ENCODE results near the gene TTC22. TPM values are rescaled to one million over a fixed set of nuclear protein-coding genes. Genes with fewer than 3 reads are reported as not detected.

Gene TTC22
- total and polyA plus RNA-seq, 2 of the 4 experiments (the other 2 are of a cell fraction), result not detected

DNA sequence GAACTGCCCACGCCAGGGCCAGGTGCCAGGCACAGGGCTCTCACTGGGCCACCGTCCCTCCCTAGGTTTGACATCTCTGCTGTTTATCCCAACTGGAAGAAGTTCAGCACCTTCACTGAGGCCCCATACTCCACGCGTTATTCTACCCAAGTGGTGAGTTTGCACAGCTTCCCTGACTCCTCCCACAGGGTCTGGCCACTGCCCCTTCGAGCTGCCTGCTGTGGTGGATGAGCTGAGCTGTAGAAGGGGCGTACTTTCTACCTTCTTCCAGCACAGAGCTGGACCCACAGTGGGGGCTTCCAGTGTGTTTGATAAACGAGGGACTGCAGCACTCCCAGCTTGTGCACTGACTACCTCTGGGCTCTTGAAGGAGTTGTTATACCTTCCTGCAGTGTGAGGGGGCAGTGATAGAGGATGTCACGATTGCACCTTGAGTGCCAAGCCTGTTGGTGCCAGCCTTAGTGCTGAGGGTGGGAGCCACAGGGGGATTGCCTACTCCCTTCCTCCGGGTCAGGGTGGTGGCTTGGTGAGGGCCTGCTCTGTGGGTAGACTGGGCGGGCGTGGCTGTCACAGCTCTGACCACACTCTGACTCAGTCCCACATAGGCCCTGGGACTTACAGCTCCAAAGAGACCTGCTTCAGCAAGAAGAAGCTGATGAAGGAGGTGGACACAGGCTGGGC is 5.9 kb upstream of the TTC22 start:
- H3K4me2 ChIP-seq (ENCODE audit: low read depth, low read length), result no peak overlapping the region
- H2AK5ac ChIP-seq (ENCODE audit: low read depth, low read length), result no peak overlapping the region
- ChIA-PET CTCF (no interaction called here), POLR2A (ENCODE audit: unreplicated experiment) (no interaction called here)
- no peak overlapping the region for H3K14ac ChIP-seq (replicated peaks; ENCODE audit: low read depth, low read length)
- H3K36me3 ChIP-seq (ENCODE audit: control insufficient read depth, insufficient read depth, low read length), result no peaks in the 10 kb centered on the region
- H2BK5ac ChIP-seq (ENCODE audit: low read depth, low read length, poor library complexity, severe bottlenecking), result no peak overlapping the region
- H3K23ac ChIP-seq (ENCODE audit: low read depth, low read length), result no peak overlapping the region
- H2BK20ac ChIP-seq (ENCODE audit: low read depth, low read length), result no peak overlapping the region
- H3K9me1 ChIP-seq (ENCODE audit: insufficient read depth, low read length), result 0 out of 2 replicates have a peak, but pooled peaks cover 4% of the 10 kb centered on the region
- DNase-seq (peak; percentile 11), ATAC-seq (ENCODE audit: low read depth) (no peak)
- no peak overlapping the region for H4K5ac ChIP-seq (ENCODE audit: low read depth, low read length)
- no peak overlapping the region for H3K4ac ChIP-seq (ENCODE audit: low read depth, low read length)
- H2BK15ac ChIP-seq (ENCODE audit: low read depth, low read length), result no peak overlapping the region
- H3K56ac ChIP-seq (ENCODE audit: extremely low read depth, insufficient read depth, low read length), result no peak overlapping the region
- no CpG with 5 or more reads among the region's 11 CpGs for WGBS, 2 experiments (ENCODE audit: extremely low coverage in 2 of 2, insufficient read length in 1 of 2)
- no peaks in the 10 kb centered on the region for H3K9me3 ChIP-seq (ENCODE audit: control insufficient read depth, insufficient read depth, low read length)
- no peaks in the 10 kb centered on the region for H3K79me1 ChIP-seq (ENCODE audit: low read depth in 1 of 2, low read length in 2 of 2)
- BruUV-seq (replicated peaks), result no TSS peak
- H2AK9ac ChIP-seq (replicated peaks; ENCODE audit: low read depth, low read length, poor library complexity), result no peak overlapping the region
- H4K8ac ChIP-seq (ENCODE audit: low read depth in 2 of 2, low read length in 2 of 2), result no peak overlapping the region
- dilution Hi-C loops (cut with HindIII; ENCODE audit: low sequenced_read_pairs, unreplicated experiment) (no loop called here), in situ Hi-C loops (cut with MboI; ENCODE audit: low sequenced_read_pairs) (no loop called here), intact Hi-C loops (cut with micrococcal nuclease) (no loop called here)
- H4K91ac ChIP-seq (ENCODE audit: insufficient read depth, low read depth, low read length), result no peak overlapping the region
- H4K20me1 ChIP-seq (ENCODE audit: insufficient read depth, low read length), result no peaks in the 10 kb centered on the region
- no peak overlapping the region for H3K4me3 ChIP-seq (ENCODE audit: insufficient read depth, low read depth, low read length)
- H3K4me1 ChIP-seq (ENCODE audit: control insufficient read depth, insufficient read depth, low read length), result no peaks in the 10 kb centered on the region
- no peak overlapping the region for H3K27ac ChIP-seq (ENCODE audit: insufficient read depth, low read length)
- H3K9ac ChIP-seq (ENCODE audit: low read depth, low read length), result no peak overlapping the region
- no peak overlapping the region for H2BK120ac ChIP-seq (ENCODE audit: low read depth, low read length)
- no peak for TF ChIP-seq MAZ (IDR thresholded peaks at IDR 0.05; ENCODE audit: borderline replicate concordance, low read depth, low read length)
- no peak for TF ChIP-seq FOS (IDR thresholded peaks at IDR 0.05; ENCODE audit: low read depth, low read length)
- peaks cover 11% of the 10 kb centered on the region for H3K27me3 ChIP-seq (ENCODE audit: control insufficient read depth, insufficient read depth, low read length)
- no peak overlapping the region for H3K18ac ChIP-seq (ENCODE audit: low read depth, low read length)
- peak overlapping the region; percentile 59 for H2AFZ ChIP-seq (replicated peaks; ENCODE audit: low read length, poor library complexity)

Measured in IMR-90 (cell line).